Hematopoietic multipotent progenitor cell treated with erythropoietin and hydrocortisone succinate and interleukin-3 and kit ligand, for 8 days (in vitro differentiated cells): ENCODE measurements around the gene CARD10.

Experiments
- DNase-seq: peaks from one replicate; pipeline ENCODE4 v3.0.0-alpha.2; 2015

CARD10 gene

GRCh38 chr22:37526376-37526775 lies 7.2 kb upstream of the CARD10 start:
- no peak for DNase-seq

GRCh38 chr22:37525746-37526350 lies 6.6 kb upstream of the CARD10 start:
- DNase-seq = no peak

GRCh38 chr22:37525073-37525745 lies 6.0 kb upstream of the CARD10 start:
- DNase-seq = no peak

GRCh38 chr22:37522482-37522881 lies 3.3 kb upstream of the CARD10 start:
- DNase-seq = no peak

- DNase-seq = peak; percentile 76
Observed at GRCh38 chr22:37521236-37521739, 2.1 kb upstream of the CARD10 start.

GRCh38 chr22:37520776-37521191 lies 1.6 kb upstream of the CARD10 start:
- DNase-seq = peak; percentile 80

- no peak for DNase-seq
Observed at GRCh38 chr22:37518509-37519267, 527 bp downstream of the CARD10 start.

GRCh38 chr22:37517826-37518450 lies 1.3 kb downstream of the CARD10 start:
- no peak for DNase-seq

- no peak for DNase-seq
Observed at GRCh38 chr22:37516456-37516855, 2.8 kb downstream of the CARD10 start.

GRCh38 chr22:37515901-37516300 lies 3.3 kb downstream of the CARD10 start:
- DNase-seq = no peak

- no peak for DNase-seq
Observed at GRCh38 chr22:37514526-37515051, 4.6 kb downstream of the CARD10 start.

GRCh38 chr22:37511395-37512104 lies 7.7 kb downstream of the CARD10 start:
- no peak for DNase-seq

GRCh38 chr22:37510091-37510490 lies 9.1 kb downstream of the CARD10 start:
- DNase-seq = no peak

GRCh38 chr22:37509059-37509860 lies 10.0 kb downstream of the CARD10 start:
- no peak for DNase-seq

GRCh38 chr22:37508431-37508992 lies 10.7 kb downstream of the CARD10 start:
- no peak for DNase-seq

GRCh38 chr22:37507731-37508130 lies 11.5 kb downstream of the CARD10 start:
- DNase-seq = no peak

GRCh38 chr22:37505989-37506388 lies 13.2 kb downstream of the CARD10 start:
- DNase-seq = no peak

- DNase-seq = no peak
Observed at GRCh38 chr22:37505565-37505964, 13.7 kb downstream of the CARD10 start.

- DNase-seq = no peak
Observed at GRCh38 chr22:37504964-37505363, 14.3 kb downstream of the CARD10 start.

GRCh38 chr22:37503850-37504249 lies 15.4 kb downstream of the CARD10 start:
- DNase-seq = no peak

- no peak for DNase-seq
Observed at GRCh38 chr22:37503183-37503683, 16.0 kb downstream of the CARD10 start.
